Psoas muscle (tissue), 8 donors: ENCODE results near the gene PDZK1IP1. TPM values are rescaled to one million over a fixed set of nuclear protein-coding genes. Genes with fewer than 3 reads are reported as not detected.

Experiments used
- ATAC-seq, 4 donors: fragments of 200-7000 bp; cut with Tn5 transposase; one replicate each; pipeline ENCODE4 v1.9.1; 2020; ENCODE audit warnings: moderate library complexity in 3 of 4, mild to moderate bottlenecking in 2 of 4
- DNase-seq, 2 donors: peaks; one replicate each; pipeline ENCODE4 v3.0.0-alpha.2; 2020
- H3K27ac ChIP-seq: fragments of 200-600 bp; one replicate; pipeline ENCODE4 v1.8.0; 2022
- H3K27me3 ChIP-seq, 3 donors: fragments of 200-600 bp in 1 of 3; one replicate each; pipeline versions ENCODE4 v1.6.1 to v1.8.0; 2013 to 2022; ENCODE audit warnings: low read length in 2 of 3, mild to moderate bottlenecking in 2 of 3, moderate library complexity in 1 of 3; ENCODE audit not compliant: insufficient read depth in 3 of 3
- H3K36me3 ChIP-seq, 2 donors: fragments of 200-600 bp in 1 of 2; one replicate each; pipeline versions ENCODE4 v1.6.1 to v1.8.0; 2013 to 2022; ENCODE audit warnings: low read depth in 1 of 2, mild to moderate bottlenecking in 1 of 2, moderate library complexity in 1 of 2; ENCODE audit not compliant: insufficient read depth in 1 of 2
- H3K4me1 ChIP-seq: fragments of 200-600 bp; one replicate; pipeline ENCODE4 v1.8.0; 2022
- H3K4me3 ChIP-seq: fragments of 200-600 bp; one replicate; pipeline ENCODE4 v1.8.0; 2022; ENCODE audit warnings: mild to moderate bottlenecking
- H3K9me3 ChIP-seq: fragments of 200-600 bp; one replicate; pipeline ENCODE4 v1.8.0; 2022
- CTCF ChIP-seq: fragments of 200-600 bp; IDR thresholded peaks from one replicate; pipeline ENCODE4 v1.8.0; 2022; ENCODE audit warnings: antibody characterized with exemption
- WGBS, 3 donors: extraction: QIAGEN DNeasy Blood & Tissue Kit; methylation state at CpG; one replicate each; pipeline versions ENCODE4 v1.1.6 to v1.1.7; 2013; 5-methylcytosine and 5-hydroxymethylcytosine counted together
- intact Hi-C, 2 donors: fragments of 100-400 bp; cut with DNase I; formaldehyde crosslinking; loops; one replicate each; pipeline versions ENCODE4 v1.11.0 to v1.14.2; 2022
- polyA plus RNA-seq, 3 donors: library from polyadenylated mRNA; stranded (reverse); fragments of 200-250 nt; gene quantifications; one replicate each; pipeline ENCODE4 v1.2.3, GENCODE V29; 2013
- total RNA-seq, 4 donors: library from RNA; stranded (reverse); fragmentation: NEBNext Ultra II Directional in 2 of 4; extraction: Animal tissue kit (Norgen Biotek cat#: 25700) in 2 of 4; gene quantifications; one replicate each; pipeline versions ENCODE4 v1.2.1 to v1.2.4, GENCODE V29; 2021 to 2023
- donor health status: healthy with polysubstance abuse.
- donor health status: DM: no; HTN: no; CAD: no; lungs with moderate emphysema.
- donor health status: Bipolar disorder and iron deficiency.
- donor health status: healthy.
- donor health status: DM: yes; HTN: yes; CAD: no.
- donor health status: DM: no; HTN: no; CAD: no.
- donor health status: DM: no; HTN: no; CAD: no.
- donor health status: DM: yes; HTN: yes; CAD: no.

The PDZK1IP1 gene
- total and polyA plus RNA-seq, 7 donors = 0.11 to 1.4 (median 0.39) TPM; not detected in 1

- no peaks in the 10 kb centered on the region for H3K36me3 ChIP-seq
- H3K4me1 ChIP-seq = peaks cover 11% of the 10 kb centered on the region
- ATAC-seq (no peak), DNase-seq (no peak)
- no peak overlapping the region for H3K27ac ChIP-seq
- H3K27me3 ChIP-seq = peaks cover 0 to 100% (median 36%) of the 10 kb centered on the region in 3 donors
- H3K9me3 ChIP-seq = no peaks in the 10 kb centered on the region
- no peak for TF ChIP-seq CTCF
- no peak overlapping the region for H3K4me3 ChIP-seq
- WGBS, 3 donors = 72 to 76% (median 76%) methylated on average over 4 of the region's 4 CpGs
- intact Hi-C loops = no loop called here
Observed at GRCh38 chr1:47226839-47227215, 37.0 kb upstream of the PDZK1IP1 start.

GRCh38 chr1:47226121-47226838 is 36.4 kb upstream of the PDZK1IP1 start:
- H3K27ac ChIP-seq = no peak overlapping the region
- DNase-seq (no peak), ATAC-seq (no peak)
- peak overlapping the region; percentile 58 for H3K4me3 ChIP-seq
- no peaks in the 10 kb centered on the region for H3K36me3 ChIP-seq
- H3K4me1 ChIP-seq = peaks cover 6% of the 10 kb centered on the region
- WGBS, 3 donors = 19 to 38% (median 26%) methylated on average over 19 of the region's 19 CpGs
- no peaks in the 10 kb centered on the region for H3K9me3 ChIP-seq
- TF ChIP-seq CTCF = no peak
- intact Hi-C loops = no loop called here
- H3K27me3 ChIP-seq = peaks cover 0 to 100% (median 36%) of the 10 kb centered on the region in 3 donors

- H3K27ac ChIP-seq = no peak overlapping the region
- intact Hi-C loops = no loop called here
- no peaks in the 10 kb centered on the region for H3K9me3 ChIP-seq
- H3K36me3 ChIP-seq = no peaks in the 10 kb centered on the region
- peaks cover 6% of the 10 kb centered on the region for H3K4me1 ChIP-seq
- peak in 1 of 2 donors; percentile 62 for DNase-seq
- ATAC-seq = peak; percentile 38 to 53 (median 50)
- peak overlapping the region; percentile 58 for H3K4me3 ChIP-seq
- no peak for TF ChIP-seq CTCF
- WGBS, 3 donors = 0 to 3% (median 1%) methylated on average over 67 to 79 of the region's 79 CpGs
- H3K27me3 ChIP-seq = peaks cover 0 to 100% (median 30%) of the 10 kb centered on the region in 3 donors
Observed at GRCh38 chr1:47225430-47226100, 35.7 kb upstream of the PDZK1IP1 start.

GRCh38 chr1:47224676-47225399 is 35.0 kb upstream of the PDZK1IP1 start:
- Histone ChIP-seq H3K36me3 (no peaks in the 10 kb centered on the region), H3K4me1 (peaks cover 6% of the 10 kb centered on the region), H3K27ac (no peak overlapping the region), H3K27me3 (peaks cover 0 to 93% (median 27%) of the 10 kb centered on the region in 3 donors), H3K9me3 (no peaks in the 10 kb centered on the region), H3K4me3 (peak overlapping the region; percentile 58)
- intact Hi-C loops = no loop called here
- DNase-seq (no peak), ATAC-seq (peak in 3 of 4 donors; percentile 24 to 39 (median 28))
- TF ChIP-seq CTCF = no peak
- 11 to 18% (median 13%) methylated on average over 25 to 30 of the region's 30 CpGs for WGBS, 3 donors
